ENCODE measurements around the gene SLC6A9. TPM values are rescaled to one million over a fixed set of nuclear protein-coding genes. Genes with fewer than 3 reads are reported as not detected.
A peak's percentile ranks its signal among the peaks of the same experiment; 100 is the strongest.

Gene SLC6A9
- total RNA-seq, 1 donor from 2014 or later: 22.8 TPM

DNA sequence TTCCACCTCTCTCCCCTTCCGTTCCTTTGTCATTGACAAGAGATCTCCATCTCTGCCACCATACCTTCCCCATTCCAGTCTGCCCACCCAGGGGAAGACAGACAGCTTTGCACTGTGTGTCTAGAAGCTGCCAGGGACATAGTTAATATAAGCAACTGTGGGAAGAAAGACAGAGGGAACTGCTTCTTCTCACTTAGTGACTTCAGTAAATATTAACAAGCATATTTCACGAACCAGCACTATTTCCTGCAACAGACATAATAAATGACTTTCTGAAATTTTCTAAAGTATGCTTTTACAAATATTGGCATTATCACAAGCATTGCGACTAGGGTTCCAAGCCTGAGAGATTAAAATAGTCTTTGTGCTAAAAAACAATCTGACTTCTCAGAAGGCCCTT is 43.2 kb upstream of the SLC6A9 start:
- no peak for DNase-seq (ENCODE audit: low read depth, low spot score)
- peaks cover 28% of the 10 kb centered on the region for H3K4me1 Mint-ChIP-seq
- no peak overlapping the region for H3K4me3 Mint-ChIP-seq
- peak overlapping the region; percentile 45 for H3K27ac Mint-ChIP-seq (ENCODE audit: unreplicated experiment)
- H3K36me3 Mint-ChIP-seq (ENCODE audit: low read depth): no peaks in the 10 kb centered on the region
- TF ChIP-seq, protein P1, sequence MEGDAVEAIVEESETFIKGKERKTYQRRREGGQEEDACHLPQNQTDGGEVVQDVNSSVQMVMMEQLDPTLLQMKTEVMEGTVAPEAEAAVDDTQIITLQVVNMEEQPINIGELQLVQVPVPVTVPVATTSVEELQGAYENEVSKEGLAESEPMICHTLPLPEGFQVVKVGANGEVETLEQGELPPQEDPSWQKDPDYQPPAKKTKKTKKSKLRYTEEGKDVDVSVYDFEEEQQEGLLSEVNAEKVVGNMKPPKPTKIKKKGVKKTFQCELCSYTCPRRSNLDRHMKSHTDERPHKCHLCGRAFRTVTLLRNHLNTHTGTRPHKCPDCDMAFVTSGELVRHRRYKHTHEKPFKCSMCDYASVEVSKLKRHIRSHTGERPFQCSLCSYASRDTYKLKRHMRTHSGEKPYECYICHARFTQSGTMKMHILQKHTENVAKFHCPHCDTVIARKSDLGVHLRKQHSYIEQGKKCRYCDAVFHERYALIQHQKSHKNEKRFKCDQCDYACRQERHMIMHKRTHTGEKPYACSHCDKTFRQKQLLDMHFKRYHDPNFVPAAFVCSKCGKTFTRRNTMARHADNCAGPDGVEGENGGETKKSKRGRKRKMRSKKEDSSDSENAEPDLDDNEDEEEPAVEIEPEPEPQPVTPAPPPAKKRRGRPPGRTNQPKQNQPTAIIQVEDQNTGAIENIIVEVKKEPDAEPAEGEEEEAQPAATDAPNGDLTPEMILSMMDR (conservative IDR thresholded peaks at IDR 0.05): no peak
- H3K27me3 Mint-ChIP-seq (ENCODE audit: low read depth): no peaks in the 10 kb centered on the region
- peaks cover 7% of the 10 kb centered on the region for H3K9me3 Mint-ChIP-seq

DNA sequence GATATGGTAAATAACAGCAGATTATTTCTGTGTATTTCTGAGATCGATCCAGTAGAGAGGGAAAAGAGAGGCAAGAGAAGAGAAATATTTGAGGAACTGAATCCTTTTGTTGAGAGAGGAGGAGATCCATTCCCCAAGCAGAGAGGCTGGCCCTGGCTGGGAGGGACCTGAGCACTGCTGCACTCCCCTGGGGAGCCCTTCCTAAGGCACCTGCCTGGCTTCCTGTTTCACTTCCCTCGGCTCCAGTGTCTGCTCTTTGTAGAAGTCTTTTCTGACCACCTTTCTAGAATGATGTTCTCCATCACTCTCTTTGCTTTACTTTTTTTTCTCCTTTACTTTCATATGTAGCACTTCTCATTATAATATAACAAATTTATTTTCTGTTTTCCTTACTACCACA is 42.3 kb upstream of the SLC6A9 start:
- H3K27ac Mint-ChIP-seq (ENCODE audit: unreplicated experiment): no peak overlapping the region
- H3K4me1 Mint-ChIP-seq: peaks cover 37% of the 10 kb centered on the region
- peaks cover 7% of the 10 kb centered on the region for H3K9me3 Mint-ChIP-seq
- H3K27me3 Mint-ChIP-seq (ENCODE audit: low read depth): no peaks in the 10 kb centered on the region
- H3K36me3 Mint-ChIP-seq (ENCODE audit: low read depth): no peaks in the 10 kb centered on the region
- TF ChIP-seq, protein P1 (conservative IDR thresholded peaks at IDR 0.05): no peak
- DNase-seq (ENCODE audit: low read depth, low spot score): no peak
- no peak overlapping the region for H3K4me3 Mint-ChIP-seq

DNA sequence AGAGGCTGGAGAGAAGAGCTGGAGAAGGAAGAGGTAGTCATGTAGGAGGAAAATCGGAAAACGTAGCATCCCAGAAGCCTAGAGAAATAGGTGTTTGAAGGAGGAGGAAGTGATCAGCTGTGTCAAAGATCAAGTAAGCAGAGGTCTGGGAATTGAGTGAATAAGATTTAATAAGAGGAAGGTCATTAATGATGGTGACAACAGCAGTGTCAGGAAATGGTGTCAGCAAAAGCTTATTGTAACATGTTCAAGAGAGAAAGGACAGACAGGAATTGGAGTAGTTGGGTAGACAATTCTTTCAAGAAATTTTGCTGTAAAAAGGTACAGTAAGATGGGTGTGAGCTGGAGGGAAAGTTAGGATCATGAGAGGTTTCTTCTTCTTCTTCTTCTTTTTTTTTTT is 41.6 kb upstream of the SLC6A9 start:
- Mint-ChIP-seq H3K36me3 (ENCODE audit: low read depth) (no peaks in the 10 kb centered on the region), H3K9me3 (peaks cover 7% of the 10 kb centered on the region), H3K4me1 (peaks cover 40% of the 10 kb centered on the region), H3K4me3 (no peak overlapping the region), H3K27me3 (ENCODE audit: low read depth) (no peaks in the 10 kb centered on the region), H3K27ac (ENCODE audit: unreplicated experiment) (no peak overlapping the region)
- TF ChIP-seq, protein P1 (conservative IDR thresholded peaks at IDR 0.05): no peak
- no peak for DNase-seq (ENCODE audit: low read depth, low spot score)

DNA sequence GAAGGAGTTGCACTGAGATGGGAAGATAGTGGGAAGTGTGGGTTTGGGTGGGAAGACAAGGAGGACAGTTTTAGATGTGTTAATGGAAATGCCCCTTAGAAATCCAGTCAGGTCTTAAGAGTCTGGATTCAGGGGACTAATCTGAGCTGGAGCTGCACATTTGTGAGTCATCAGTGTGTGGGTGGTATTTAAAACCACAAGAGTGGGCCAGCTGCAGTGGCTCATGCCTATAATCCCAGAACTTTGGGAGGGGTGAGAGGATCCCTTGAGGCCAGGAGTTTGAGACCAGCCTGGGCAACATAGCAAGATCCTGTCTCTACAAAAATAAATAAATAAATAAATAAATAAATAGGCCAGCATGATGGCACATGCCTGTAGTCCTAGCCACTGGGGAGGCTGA is 40.9 kb upstream of the SLC6A9 start:
- no peak for DNase-seq (ENCODE audit: low read depth, low spot score)
- no peak overlapping the region for H3K4me3 Mint-ChIP-seq
- TF ChIP-seq, protein P1 (conservative IDR thresholded peaks at IDR 0.05): no peak
- H3K36me3 Mint-ChIP-seq (ENCODE audit: low read depth): no peaks in the 10 kb centered on the region
- no peaks in the 10 kb centered on the region for H3K27me3 Mint-ChIP-seq (ENCODE audit: low read depth)
- H3K9me3 Mint-ChIP-seq: peaks cover 7% of the 10 kb centered on the region
- H3K27ac Mint-ChIP-seq (ENCODE audit: unreplicated experiment): no peak overlapping the region
- peaks cover 41% of the 10 kb centered on the region for H3K4me1 Mint-ChIP-seq

DNA sequence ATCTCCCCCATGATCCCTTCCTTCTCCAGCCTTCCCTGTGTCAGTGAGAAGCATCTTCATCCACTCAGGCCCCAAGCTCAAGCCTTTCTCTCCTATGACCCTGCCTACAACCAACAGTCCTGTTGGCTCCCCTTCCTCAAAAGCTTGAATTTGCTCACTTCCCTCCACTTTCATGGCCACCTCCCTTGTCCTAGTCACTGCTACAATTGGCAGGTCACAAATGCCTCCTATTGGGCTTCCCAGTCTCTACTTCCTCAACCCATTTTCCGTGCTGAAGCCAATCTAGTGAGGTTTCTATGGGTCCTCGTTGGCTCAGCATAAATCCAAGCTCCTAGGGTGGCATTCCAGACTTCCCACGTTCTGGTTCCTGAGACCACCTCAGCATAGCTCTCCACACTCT is 40.2 kb upstream of the SLC6A9 start:
- no peak overlapping the region for H3K27ac Mint-ChIP-seq (ENCODE audit: unreplicated experiment)
- no peaks in the 10 kb centered on the region for H3K36me3 Mint-ChIP-seq (ENCODE audit: low read depth)
- H3K9me3 Mint-ChIP-seq: peaks cover 7% of the 10 kb centered on the region
- TF ChIP-seq, protein P1 (conservative IDR thresholded peaks at IDR 0.05): no peak
- DNase-seq (ENCODE audit: low read depth, low spot score): no peak
- no peaks in the 10 kb centered on the region for H3K27me3 Mint-ChIP-seq (ENCODE audit: low read depth)
- H3K4me1 Mint-ChIP-seq: peaks cover 41% of the 10 kb centered on the region
- H3K4me3 Mint-ChIP-seq: no peak overlapping the region

DNA sequence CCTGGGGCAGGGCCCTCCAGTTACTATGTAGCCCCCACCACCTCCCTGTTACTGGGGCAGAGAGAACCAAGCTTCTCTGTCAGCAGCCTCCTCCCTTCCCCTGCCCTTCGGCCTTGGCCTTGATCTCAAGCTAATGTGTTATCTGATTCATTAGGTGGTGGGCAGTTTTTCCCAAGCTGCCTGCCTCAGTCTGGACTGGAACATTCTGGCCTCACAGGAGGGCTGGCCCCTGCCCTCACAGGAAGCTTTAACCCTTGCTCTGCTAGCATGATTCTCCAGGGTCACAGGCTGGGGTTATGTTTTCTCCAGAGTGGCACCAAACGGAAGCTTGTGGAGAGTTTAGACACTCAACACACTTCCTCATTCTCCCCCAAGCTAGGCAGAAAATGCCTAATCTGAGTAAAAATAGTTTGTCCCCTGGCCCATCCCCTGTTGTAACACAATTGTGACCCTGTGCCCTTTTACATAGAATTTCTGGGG is 37.2 kb upstream of the SLC6A9 start:
- Mint-ChIP-seq H3K4me3 (no peak overlapping the region), H3K27me3 (ENCODE audit: low read depth) (no peaks in the 10 kb centered on the region), H3K36me3 (ENCODE audit: low read depth) (no peaks in the 10 kb centered on the region), H3K4me1 (peaks cover 31% of the 10 kb centered on the region), H3K9me3 (peaks cover 7% of the 10 kb centered on the region), H3K27ac (ENCODE audit: unreplicated experiment) (peak overlapping the region; percentile 76)
- DNase-seq (ENCODE audit: low read depth, low spot score): no peak
- TF ChIP-seq, protein P1 (conservative IDR thresholded peaks at IDR 0.05): no peak

All from neural crest cell (in vitro differentiated cells).